A673 (cell line): Measurements from ENCODE around the gene XG. TPM values are rescaled to one million over a fixed set of nuclear protein-coding genes. Genes with fewer than 3 reads are reported as not detected.

Experiments
- BruUV-seq: library from RNA; stranded (reverse); fragments of 400-500 nt; replicated peaks from 2 replicates; lab custom pipeline; 2021; lab: Mats Ljungman, UMichigan
- CTCF ChIA-PET: fragments of 300-600 bp; sonication (Branson Sonifier 250); formaldehyde crosslinking; loops from one replicate; lab custom pipeline; 2022; ENCODE audit warnings: antibody characterized with exemption; lab: Charles Lee
- POLR2A ChIA-PET: fragments of 300-600 bp; sonication (Branson Sonifier 250); formaldehyde crosslinking; loops from one replicate; lab custom pipeline; 2022; ENCODE audit warnings: antibody characterized with exemption; ENCODE audit not compliant: low non-redundant PET; lab: Charles Lee
- DNase-seq: peaks from one replicate; pipeline ENCODE4 v3.0.0-alpha.2; 2015; ENCODE audit warnings: low spot score
- H3K27ac ChIP-seq: fragments of 200-600 bp; sonication (generic); 2 replicates; pipeline ENCODE4 v1.5.1; 2016; ENCODE audit warnings: mixed run types, low read depth, mild to moderate bottlenecking, mixed read lengths, antibody characterized with exemption, low read length; ENCODE audit not compliant: poor library complexity, severe bottlenecking
- H3K27me3 ChIP-seq: fragments of 200-600 bp; sonication (generic); replicated peaks from 2 replicates; pipeline ENCODE4 v1.6.1; 2017; ENCODE audit warnings: mixed run types, low read depth, mild to moderate bottlenecking, mixed read lengths, antibody characterized with exemption, low read length; ENCODE audit not compliant: insufficient read depth, poor library complexity
- H3K36me3 ChIP-seq: fragments of 200-600 bp; sonication (generic); 2 replicates; pipeline ENCODE4 v1.6.1; 2016; ENCODE audit warnings: mixed run types, mild to moderate bottlenecking, mixed read lengths, antibody characterized with exemption, low read length; ENCODE audit not compliant: insufficient read depth, poor library complexity, severe bottlenecking
- H3K4me1 ChIP-seq: fragments of 200-600 bp; sonication (generic); 2 replicates; pipeline ENCODE4 v1.6.1; 2017; ENCODE audit warnings: mixed run types, mild to moderate bottlenecking, mixed read lengths, antibody characterized with exemption, low read length; ENCODE audit not compliant: insufficient read depth, poor library complexity, severe bottlenecking
- H3K4me3 ChIP-seq: fragments of 200-600 bp; sonication (generic); 2 replicates; pipeline ENCODE4 v1.5.1; 2016; ENCODE audit warnings: low read depth, mixed run types, mild to moderate bottlenecking, mixed read lengths, low read length; ENCODE audit not compliant: poor library complexity, severe bottlenecking
- H3K9me3 ChIP-seq: fragments of 200-600 bp; sonication (generic); 2 replicates; pipeline ENCODE4 v1.6.1; 2016; ENCODE audit warnings: mixed run types, low read depth, mild to moderate bottlenecking, mixed read lengths, antibody characterized with exemption, low read length; ENCODE audit not compliant: poor library complexity, severe bottlenecking
- EZH2 ChIP-seq: fragments of 200-600 bp; sonication (generic); IDR thresholded peaks from 2 replicates; pipeline ENCODE4 v1.6.1; 2017; ENCODE audit warnings: borderline replicate concordance, low read depth, mild to moderate bottlenecking, mixed read lengths, antibody characterized with exemption, low read length; ENCODE audit not compliant: poor library complexity, severe bottlenecking
- intact Hi-C: fragments of 100-400 bp; cut with micrococcal nuclease; formaldehyde crosslinking; loops from one replicate; pipeline ENCODE4 v1.10.0; 2022; ENCODE audit not compliant: unreplicated experiment
- total RNA-seq: library from RNA; stranded (reverse); gene quantifications from 2 replicates; pipeline ENCODE4 v1.2.3, GENCODE V29; 2021
- TF ChIP-seq, protein P1 (sequence below): fragments of 300-800, 200-600 bp; sonication (generic); conservative IDR thresholded peaks from 2 replicates; pipeline ENCODE4 v1.5.1; 2017; ENCODE audit warnings: low read depth, mild to moderate bottlenecking, antibody characterized with exemption, low read length, moderate library complexity, mixed read lengths

The XG gene
- total RNA-seq, 1 experiment from 2014 or later, result 7.5 TPM

DNA sequence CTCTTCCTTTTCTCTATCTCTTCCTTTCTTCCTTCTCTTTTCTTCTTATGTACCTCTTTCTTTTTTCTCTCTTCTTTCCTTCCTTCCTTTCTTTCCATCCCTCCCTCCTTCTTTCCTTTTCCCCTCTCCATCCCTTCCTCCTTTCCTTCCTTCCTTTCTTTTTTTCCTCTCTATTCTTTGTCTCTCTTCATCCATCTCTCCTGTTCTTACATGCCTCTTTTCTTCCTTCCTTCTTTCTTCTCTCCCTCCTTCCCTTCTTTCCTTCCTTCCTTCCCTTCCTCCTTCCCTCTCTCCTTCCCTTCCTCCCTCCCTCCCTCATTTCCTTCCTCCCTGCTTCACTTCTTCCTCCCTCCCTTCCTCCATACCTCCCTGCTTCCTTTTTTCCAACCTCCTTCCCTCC is 19.2 kb upstream of the XG start:
- CTCF ChIA-PET, result no interaction called here

DNA sequence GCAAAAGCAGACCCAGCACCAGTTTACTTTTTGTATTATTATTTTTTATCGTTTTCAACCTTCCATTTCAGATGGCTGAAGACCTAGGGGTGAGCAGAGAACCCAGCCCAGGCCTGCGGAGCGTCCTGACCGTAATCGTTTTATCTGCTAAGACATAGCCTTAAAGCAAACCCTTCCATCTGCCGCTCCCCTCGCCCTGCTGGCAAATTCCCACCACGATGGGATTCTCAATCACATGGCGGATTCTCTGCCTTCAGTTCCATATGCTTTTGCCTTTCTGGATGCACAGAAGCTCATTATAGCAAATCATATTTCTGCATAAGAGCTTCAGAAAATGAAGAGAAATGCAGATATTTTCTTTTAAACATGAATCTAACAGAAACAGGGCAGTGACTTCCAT is 18.6 kb upstream of the XG start:
- no TSS peak for BruUV-seq
- ChIA-PET POLR2A (no interaction called here), CTCF (no interaction called here)
- DNase-seq, result no peak
- no peaks in the 10 kb centered on the region for H3K4me1 ChIP-seq
- no peak overlapping the region for H3K4me3 ChIP-seq
- intact Hi-C loops, result no loop called here
- H3K27ac ChIP-seq, result peak overlapping the region; percentile 24
- no peaks in the 10 kb centered on the region for H3K9me3 ChIP-seq
- peaks cover 96% of the 10 kb centered on the region for H3K36me3 ChIP-seq
- TF ChIP-seq EZH2, result no peak
- TF ChIP-seq, protein P1, sequence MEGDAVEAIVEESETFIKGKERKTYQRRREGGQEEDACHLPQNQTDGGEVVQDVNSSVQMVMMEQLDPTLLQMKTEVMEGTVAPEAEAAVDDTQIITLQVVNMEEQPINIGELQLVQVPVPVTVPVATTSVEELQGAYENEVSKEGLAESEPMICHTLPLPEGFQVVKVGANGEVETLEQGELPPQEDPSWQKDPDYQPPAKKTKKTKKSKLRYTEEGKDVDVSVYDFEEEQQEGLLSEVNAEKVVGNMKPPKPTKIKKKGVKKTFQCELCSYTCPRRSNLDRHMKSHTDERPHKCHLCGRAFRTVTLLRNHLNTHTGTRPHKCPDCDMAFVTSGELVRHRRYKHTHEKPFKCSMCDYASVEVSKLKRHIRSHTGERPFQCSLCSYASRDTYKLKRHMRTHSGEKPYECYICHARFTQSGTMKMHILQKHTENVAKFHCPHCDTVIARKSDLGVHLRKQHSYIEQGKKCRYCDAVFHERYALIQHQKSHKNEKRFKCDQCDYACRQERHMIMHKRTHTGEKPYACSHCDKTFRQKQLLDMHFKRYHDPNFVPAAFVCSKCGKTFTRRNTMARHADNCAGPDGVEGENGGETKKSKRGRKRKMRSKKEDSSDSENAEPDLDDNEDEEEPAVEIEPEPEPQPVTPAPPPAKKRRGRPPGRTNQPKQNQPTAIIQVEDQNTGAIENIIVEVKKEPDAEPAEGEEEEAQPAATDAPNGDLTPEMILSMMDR, result no peak
- no peaks in the 10 kb centered on the region for H3K27me3 ChIP-seq

More for the DNA sequence above, 19.2 kb upstream of the XG start:
- H3K4me3 ChIP-seq, result no peak overlapping the region
- TF ChIP-seq, protein P1, result no peak
- TF ChIP-seq EZH2, result no peak
- POLR2A ChIA-PET, result no interaction called here
- intact Hi-C loops, result no loop called here
- no peak for DNase-seq
- H3K27ac ChIP-seq, result peak overlapping the region; percentile 24
- no peaks in the 10 kb centered on the region for H3K4me1 ChIP-seq
- BruUV-seq, result no TSS peak
- peaks cover 96% of the 10 kb centered on the region for H3K36me3 ChIP-seq
- no peaks in the 10 kb centered on the region for H3K9me3 ChIP-seq
- H3K27me3 ChIP-seq, result no peaks in the 10 kb centered on the region

DNA sequence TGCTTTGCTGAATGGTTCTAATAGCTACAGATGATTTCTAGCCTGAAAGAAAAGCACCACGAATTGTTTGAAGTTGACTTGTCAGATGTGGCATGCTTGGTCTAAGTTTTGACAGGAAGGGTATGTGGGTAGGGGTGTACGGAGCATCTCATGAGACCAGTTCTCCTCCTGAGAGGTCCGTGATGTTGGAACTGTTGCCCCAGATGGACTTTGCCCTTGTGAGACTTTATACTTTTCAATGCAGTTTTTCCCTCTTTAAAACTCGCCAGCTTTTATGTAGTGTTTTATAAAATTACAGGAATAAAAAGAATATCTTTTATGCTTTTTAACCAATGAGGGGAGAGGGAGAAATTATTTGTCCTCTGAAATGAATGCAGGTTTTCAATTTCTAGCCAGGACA is 16.6 kb upstream of the XG start:
- no TSS peak for BruUV-seq
- Histone ChIP-seq H3K9me3 (no peaks in the 10 kb centered on the region), H3K27me3 (no peaks in the 10 kb centered on the region), H3K36me3 (peaks cover 91% of the 10 kb centered on the region), H3K4me1 (no peaks in the 10 kb centered on the region), H3K4me3 (no peak overlapping the region), H3K27ac (peak overlapping the region; percentile 59)
- ChIA-PET CTCF (no interaction called here), POLR2A (no interaction called here)
- intact Hi-C loops, result no loop called here
- no peak for DNase-seq
- TF ChIP-seq, protein P1, result no peak
- no peak for TF ChIP-seq EZH2
